DMS53 treated with DMSO at 0.1 percent for 48 hours (cell line): ENCODE data around the gene TTC23L.
"Not testable (repeated sequence)": the region's sequence is repeated elsewhere in the genome, so short reads cannot be mapped to it uniquely, and the experiment has no call there.

Source experiments
- DNase-seq: peaks from one replicate; lab custom pipeline; 2025; ENCODE audit not compliant: unreplicated experiment; lab: John Stamatoyannopoulos, UW

Gene TTC23L

GRCh38 chr5:34916518-34916917, 77.6 kb downstream of the TTC23L start:
- DNase-seq: no peak

GRCh38 chr5:34918025-34918424, 79.1 kb downstream of the TTC23L start:
- peak; percentile 67 for DNase-seq

- DNase-seq: no peak
Observed at GRCh38 chr5:34919077-34919476, 80.1 kb downstream of the TTC23L start.

- not testable (repeated sequence) for DNase-seq
Observed at GRCh38 chr5:34923256-34923655, 84.3 kb downstream of the TTC23L start.

GRCh38 chr5:34923694-34924461, 84.9 kb downstream of the TTC23L start:
- DNase-seq: peak; percentile 49

- no peak for DNase-seq
Observed at GRCh38 chr5:34924462-34924765, 85.5 kb downstream of the TTC23L start.

- DNase-seq: no peak
Observed at GRCh38 chr5:34926318-34926888, 87.4 kb downstream of the TTC23L start.

GRCh38 chr5:34927785-34928184, 88.8 kb downstream of the TTC23L start:
- no peak for DNase-seq

- no peak for DNase-seq
Observed at GRCh38 chr5:34928267-34928666, 89.3 kb downstream of the TTC23L start.

- peak; percentile 88 for DNase-seq
Observed at GRCh38 chr5:34929134-34929719, 90.3 kb downstream of the TTC23L start, which contains the start of gene DNAJC21. TSS of gene DNAJC21 (plus strand) at chr5:34929559. CDS start at chr5:34929820, 261 bp downstream.

- DNase-seq: peak; percentile 53
Observed at GRCh38 chr5:34929720-34930461, 90.9 kb downstream of the TTC23L start.

- no peak for DNase-seq
Observed at GRCh38 chr5:34930462-34930844, 91.5 kb downstream of the TTC23L start.

GRCh38 chr5:34930870-34931269, 91.9 kb downstream of the TTC23L start:
- DNase-seq: no peak

GRCh38 chr5:34932947-34933346, 94.0 kb downstream of the TTC23L start:
- no peak for DNase-seq

- DNase-seq: no peak
Observed at GRCh38 chr5:34941936-34942335, 103.0 kb downstream of the TTC23L start.

GRCh38 chr5:34944044-34944443, 105.1 kb downstream of the TTC23L start:
- no peak for DNase-seq

- no peak for DNase-seq
Observed at GRCh38 chr5:34944460-34945047, 105.6 kb downstream of the TTC23L start.
